Purkinje cell (primary cell): ENCODE results near the gene DPPA5. TPM values are rescaled to one million over a fixed set of nuclear protein-coding genes. Genes with fewer than 3 reads are reported as not detected.

Experiments
- polyA plus RNA-seq: library from polyadenylated mRNA; unstranded; fragments of >200 nt; fragmentation: Nextera tagmentation; gene quantifications from 2 replicates; pipeline ENCODE4 v1.2.1, GENCODE V29; 2014

DPPA5 gene, protein sequence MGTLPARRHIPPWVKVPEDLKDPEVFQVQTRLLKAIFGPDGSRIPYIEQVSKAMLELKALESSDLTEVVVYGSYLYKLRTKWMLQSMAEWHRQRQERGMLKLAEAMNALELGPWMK
- not detected in 2 replicates for polyA plus RNA-seq

DNA sequence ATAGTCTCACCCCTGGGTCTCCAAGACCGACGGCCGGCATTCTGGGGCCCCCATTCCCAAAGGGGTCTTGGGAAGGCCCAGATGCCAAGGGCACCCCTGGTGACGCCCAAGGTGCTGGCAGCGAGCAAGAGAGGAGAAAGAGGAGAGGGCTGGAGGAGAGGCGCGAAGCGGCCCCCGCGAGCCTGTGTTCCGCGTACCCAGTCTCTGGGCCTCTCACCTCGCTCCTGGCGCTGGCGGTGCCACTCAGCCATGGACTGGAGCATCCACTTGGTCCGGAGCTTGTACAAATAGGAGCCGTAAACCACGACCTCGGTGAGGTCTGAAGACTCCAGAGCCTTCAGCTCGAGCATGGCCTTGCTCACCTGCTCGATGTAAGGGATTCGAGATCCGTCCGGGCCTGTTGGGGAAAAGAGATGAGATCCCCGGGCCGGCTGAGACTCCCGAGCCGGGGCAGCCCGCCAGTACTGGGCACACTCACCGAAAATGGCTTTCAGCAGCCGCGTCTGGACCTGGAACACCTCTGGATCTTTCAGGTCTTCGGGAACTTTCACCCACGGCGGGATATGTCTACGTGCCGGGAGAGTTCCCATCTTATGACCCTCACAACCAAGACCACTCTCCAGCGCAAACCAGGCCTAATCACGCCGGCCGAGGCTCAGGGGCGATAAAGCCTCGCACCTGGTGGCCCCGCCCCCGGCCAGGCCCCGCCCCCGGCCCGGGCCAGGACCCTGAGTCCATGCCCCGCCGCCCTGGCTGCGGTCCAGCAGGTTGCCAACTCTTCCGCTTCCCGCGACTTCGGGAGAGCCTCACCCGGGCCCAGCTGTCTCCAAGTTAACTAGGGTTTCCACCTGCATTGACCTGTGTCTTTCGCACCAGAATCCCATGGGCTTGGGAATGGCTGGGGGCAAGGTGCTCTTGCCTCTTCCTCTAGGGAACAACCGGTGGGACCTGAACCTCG, at the start of gene DPPA5:
Gene DPPA5, minus strand, starts transcription at position 641 of the 958 bp plus-strand sequence. Its CDS starts 51 bp downstream, at position 590.

GRCh38 chr6:73394577-73395354, 40.7 kb upstream of the DPPA5 start, which contains the start of gene DDX43:
TSS of gene DDX43 (plus strand) at chr6:73394828. CDS start at chr6:73394906, 78 bp downstream.

GRCh38 chr6:73369563-73369962, 15.5 kb upstream of the DPPA5 start, which contains the start of gene OOEP:
TSS of gene OOEP (minus strand) at chr6:73369897. CDS start at chr6:73369792, 105 bp downstream.

GRCh38 chr6:73362358-73362757, 8.3 kb upstream of the DPPA5 start, which contains the start of gene KHDC3L:
TSS of gene KHDC3L (plus strand) at chr6:73362658. CDS start at chr6:73362730, 72 bp downstream.

Other genes with a start within 250 kb of the DPPA5 start
- 1.8 TPM in 1 of 2 replicates, not detected in the other for gene KHDC1L, start 128.8 kb downstream of the DPPA5 start, polyA plus RNA-seq
- gene KHDC1, start 91.1 kb downstream of the DPPA5 start, polyA plus RNA-seq = 17.0 and 23.6 TPM in 2 replicates
- not detected in 2 replicates for gene KHDC3L, start 8.4 kb upstream of the DPPA5 start, polyA plus RNA-seq
- not detected in 2 replicates for gene OOEP, start 15.6 kb upstream of the DPPA5 start, polyA plus RNA-seq
- gene DDX43, start 40.6 kb upstream of the DPPA5 start, polyA plus RNA-seq = not detected in 2 replicates
- gene CGAS, start 98.0 kb upstream of the DPPA5 start, polyA plus RNA-seq = 0.12 and 2.1 TPM in 2 replicates
- gene MTO1, start 107.5 kb upstream of the DPPA5 start, polyA plus RNA-seq = 39.1 and 46.0 TPM in 2 replicates
- 596 and 624 TPM in 2 replicates for gene EEF1A1, start 166.8 kb upstream of the DPPA5 start, polyA plus RNA-seq